Astrocyte (in vitro differentiated cells and primary cell): ENCODE data around the gene UBTD1. TPM values are rescaled to one million over a fixed set of nuclear protein-coding genes. Genes with fewer than 3 reads are reported as not detected.
"Not testable (repeated sequence)": the region's sequence is repeated elsewhere in the genome, so short reads cannot be mapped to it uniquely, and the experiment has no call there.

ENCODE experiments used
- DNase-seq: peaks from one replicate; pipeline ENCODE4 v3.0.0-alpha.2; 2010; ENCODE audit warnings: low read depth
- FAIRE-seq: peaks from 2 replicates; lab custom pipeline; 2011; peaks lifted over from hg19 to GRCh38; lab: Jason Lieb, UNC
- H2AFZ ChIP-seq: 2 replicates; pipeline ENCODE4 v1.6.0; 2012; ENCODE audit warnings: low read depth, low read length, inconsistent platforms
- H3K27ac ChIP-seq: 2 replicates; pipeline ENCODE4 v1.5.1; 2011; ENCODE audit warnings: low read depth, low read length, inconsistent platforms
- H3K27me3 ChIP-seq: 2 replicates; pipeline ENCODE4 v1.6.0; 2011; ENCODE audit warnings: low read length, inconsistent platforms; ENCODE audit not compliant: insufficient read depth
- H3K36me3 ChIP-seq: 2 replicates; pipeline ENCODE4 v1.5.1; 2011; ENCODE audit warnings: low read length, inconsistent platforms; ENCODE audit not compliant: insufficient read depth
- H3K4me1 ChIP-seq: 2 replicates; pipeline ENCODE4 v1.5.1; 2011; ENCODE audit warnings: low read length, inconsistent platforms; ENCODE audit not compliant: insufficient read depth
- H3K4me2 ChIP-seq: 2 replicates; pipeline ENCODE4 v1.6.0; 2012; ENCODE audit warnings: low read length, inconsistent platforms
- H3K4me3 ChIP-seq: 2 replicates; pipeline ENCODE4 v1.5.1; 2011; ENCODE audit warnings: low read depth, mild to moderate bottlenecking, low read length, inconsistent platforms; ENCODE audit not compliant: insufficient read depth
- H3K79me2 ChIP-seq: 2 replicates; pipeline ENCODE4 v1.6.0; 2012; ENCODE audit warnings: mild to moderate bottlenecking, low read length, inconsistent platforms; ENCODE audit not compliant: insufficient read depth
- H3K9ac ChIP-seq: 2 replicates; pipeline ENCODE4 v1.6.0; 2012; ENCODE audit warnings: mild to moderate bottlenecking, low read length, inconsistent platforms
- H3K9me3 ChIP-seq: 2 replicates; pipeline ENCODE4 v1.5.1; 2012; ENCODE audit warnings: low read depth, mild to moderate bottlenecking, low read length, inconsistent platforms; ENCODE audit not compliant: insufficient read depth
- H4K20me1 ChIP-seq: 2 replicates; pipeline ENCODE4 v1.6.0; 2012; ENCODE audit warnings: low read length, inconsistent platforms; ENCODE audit not compliant: insufficient read depth
- H3K27ac Mint-ChIP-seq: one replicate; pipeline ENCODE4 v1.8.0; 2021; ENCODE audit warnings: mild to moderate bottlenecking, mixed read lengths; ENCODE audit not compliant: unreplicated experiment
- H3K27me3 Mint-ChIP-seq: one replicate; pipeline ENCODE4 v1.8.0; 2021; ENCODE audit warnings: low read depth, mixed read lengths; ENCODE audit not compliant: unreplicated experiment
- H3K36me3 Mint-ChIP-seq: one replicate; pipeline ENCODE4 v1.8.0; 2021; ENCODE audit warnings: low read depth, mixed read lengths; ENCODE audit not compliant: unreplicated experiment
- H3K4me1 Mint-ChIP-seq: one replicate; pipeline ENCODE4 v1.8.0; 2021; ENCODE audit warnings: low read depth, mixed read lengths; ENCODE audit not compliant: unreplicated experiment
- H3K4me3 Mint-ChIP-seq: one replicate; pipeline ENCODE4 v1.8.0; 2021; ENCODE audit warnings: mild to moderate bottlenecking, moderate library complexity, mixed read lengths; ENCODE audit not compliant: unreplicated experiment
- H3K9me3 Mint-ChIP-seq: one replicate; pipeline ENCODE4 v1.8.0; 2021; ENCODE audit warnings: mild to moderate bottlenecking, mixed read lengths; ENCODE audit not compliant: unreplicated experiment
- CTCF ChIP-seq: IDR thresholded peaks from 2 replicates; pipeline ENCODE4 v1.5.1; 2011; ENCODE audit warnings: low read depth, mild to moderate bottlenecking, inconsistent platforms, low read length, moderate library complexity; ENCODE audit not compliant: insufficient read depth
- EZH2 ChIP-seq: IDR thresholded peaks from 2 replicates; pipeline ENCODE4 v1.6.1; 2012; ENCODE audit warnings: mild to moderate bottlenecking, low read length, inconsistent platforms; ENCODE audit not compliant: insufficient read depth
- total RNA-seq: library from RNA; stranded (reverse); gene quantifications from 2 replicates; pipeline ENCODE4 v1.2.1, GENCODE V29; 2021

The UBTD1 gene
- total RNA-seq, 1 donor from 2014 or later, result 73.1 TPM

- Histone ChIP-seq H3K36me3 (peaks cover 57% of the 10 kb centered on the region), H3K4me3 (no peak overlapping the region), H4K20me1 (peaks cover 33% of the 10 kb centered on the region), H2AFZ (no peak overlapping the region), H3K9me3 (no peaks in the 10 kb centered on the region), H3K79me2 (peaks cover 14% of the 10 kb centered on the region), H3K9ac (no peak overlapping the region), H3K4me2 (no peak overlapping the region), H3K27me3 (no peaks in the 10 kb centered on the region), H3K4me1 (peaks cover 9% of the 10 kb centered on the region), H3K27ac (no peak overlapping the region)
- Mint-ChIP-seq H3K4me3 (no peak overlapping the region), H3K36me3 (peaks cover 36% of the 10 kb centered on the region), H3K27ac (peak overlapping the region; percentile 59), H3K4me1 (peaks cover 8% of the 10 kb centered on the region), H3K9me3 (peaks cover 2% of the 10 kb centered on the region), H3K27me3 (no peaks in the 10 kb centered on the region)
- FAIRE-seq, result no peak
- TF ChIP-seq CTCF (no peak), EZH2 (no peak)
- peak; percentile 86 for DNase-seq
Measured at GRCh38 chr10:97475936-97476594, 22.7 kb upstream of the UBTD1 start.

GRCh38 chr10:97479410-97479809 lies 19.3 kb upstream of the UBTD1 start:
- Histone ChIP-seq H4K20me1 (peaks cover 56% of the 10 kb centered on the region), H3K36me3 (peaks cover 52% of the 10 kb centered on the region), H3K79me2 (peaks cover 36% of the 10 kb centered on the region)
- H3K9ac ChIP-seq, H3K27ac ChIP-seq, H3K4me2 ChIP-seq, DNase-seq, H3K4me3 ChIP-seq, H2AFZ ChIP-seq, H3K27me3 ChIP-seq, H3K9me3 ChIP-seq, FAIRE-seq, H3K4me1 ChIP-seq, H3K9me3 Mint-ChIP-seq, H3K27ac Mint-ChIP-seq, H3K4me3 Mint-ChIP-seq, H3K27me3 Mint-ChIP-seq: not testable (repeated sequence)
- H3K36me3 Mint-ChIP-seq, result peaks cover 30% of the 10 kb centered on the region
- peaks cover 22% of the 10 kb centered on the region for H3K4me1 Mint-ChIP-seq

- no peak for FAIRE-seq
- H3K27me3 Mint-ChIP-seq, result no peaks in the 10 kb centered on the region
Measured at GRCh38 chr10:97479939-97480338, 18.8 kb upstream of the UBTD1 start.

More at GRCh38 chr10:97479939-97480338, 18.8 kb upstream of the UBTD1 start:
- peaks cover 22% of the 10 kb centered on the region for H3K4me1 Mint-ChIP-seq
- H3K9me3 Mint-ChIP-seq, result peaks cover 2% of the 10 kb centered on the region
- no peak for DNase-seq
- peaks cover 51% of the 10 kb centered on the region for H3K36me3 ChIP-seq
- H4K20me1 ChIP-seq, result peaks cover 59% of the 10 kb centered on the region
- H3K79me2 ChIP-seq, result peaks cover 41% of the 10 kb centered on the region
- H3K9me3 ChIP-seq, result no peaks in the 10 kb centered on the region
- H3K4me3 Mint-ChIP-seq, result no peak overlapping the region
- H2AFZ ChIP-seq, result no peak overlapping the region
- H3K27me3 ChIP-seq, result no peaks in the 10 kb centered on the region
- H3K27ac ChIP-seq, result no peak overlapping the region
- no peak overlapping the region for H3K27ac Mint-ChIP-seq
- H3K4me2 ChIP-seq, result no peak overlapping the region
- H3K4me3 ChIP-seq, result no peak overlapping the region
- TF ChIP-seq EZH2, result no peak
- no peak for TF ChIP-seq CTCF
- no peak overlapping the region for H3K9ac ChIP-seq
- H3K36me3 Mint-ChIP-seq, result peaks cover 28% of the 10 kb centered on the region
- peaks cover 9% of the 10 kb centered on the region for H3K4me1 ChIP-seq
